ENCODE data around the gene ELMOD1.

Gene ELMOD1

DNA sequence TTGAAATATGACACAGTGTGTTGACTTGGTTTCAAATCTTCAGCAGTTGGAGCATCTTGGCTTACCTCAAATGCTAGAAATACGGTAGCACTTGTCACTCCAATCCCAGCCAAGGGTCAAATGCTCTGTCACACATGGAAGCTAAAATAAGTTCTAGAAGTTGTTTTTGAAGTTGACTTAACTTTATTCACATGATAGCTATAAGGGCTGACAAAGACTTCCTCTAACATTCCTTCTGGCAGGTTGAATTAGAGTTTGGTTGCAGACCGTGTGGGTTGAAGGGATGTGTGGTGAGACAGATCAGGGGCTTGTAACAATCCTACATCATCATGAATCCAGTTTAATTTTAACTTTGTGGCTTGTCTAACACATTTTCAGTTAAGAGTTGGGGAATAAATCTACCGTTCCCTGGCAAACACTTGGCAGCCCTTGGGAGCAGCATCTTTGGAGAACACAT is 116.3 kb downstream of the ELMOD1 start:
- Histone ChIP-seq H3K4me1 (no peaks in the 10 kb centered on the region), H3K4me3 (ENCODE audit: low read depth, low read length) (no peak overlapping the region), H3K27ac (no peak overlapping the region), H2AFZ (no peak overlapping the region), H3K27me3 (ENCODE audit: control insufficient read depth, insufficient read depth, low read length) (no peaks in the 10 kb centered on the region), H3K9me3 (ENCODE audit: control insufficient read depth, low read length) (no peaks in the 10 kb centered on the region), H3K36me3 (ENCODE audit: control insufficient read depth, insufficient read depth, low read length) (no peaks in the 10 kb centered on the region), H3K79me2 (no peaks in the 10 kb centered on the region), H3K9ac (no peak overlapping the region), H3K4me2 (ENCODE audit: low read length) (no peak overlapping the region)
- TF ChIP-seq, protein P1, sequence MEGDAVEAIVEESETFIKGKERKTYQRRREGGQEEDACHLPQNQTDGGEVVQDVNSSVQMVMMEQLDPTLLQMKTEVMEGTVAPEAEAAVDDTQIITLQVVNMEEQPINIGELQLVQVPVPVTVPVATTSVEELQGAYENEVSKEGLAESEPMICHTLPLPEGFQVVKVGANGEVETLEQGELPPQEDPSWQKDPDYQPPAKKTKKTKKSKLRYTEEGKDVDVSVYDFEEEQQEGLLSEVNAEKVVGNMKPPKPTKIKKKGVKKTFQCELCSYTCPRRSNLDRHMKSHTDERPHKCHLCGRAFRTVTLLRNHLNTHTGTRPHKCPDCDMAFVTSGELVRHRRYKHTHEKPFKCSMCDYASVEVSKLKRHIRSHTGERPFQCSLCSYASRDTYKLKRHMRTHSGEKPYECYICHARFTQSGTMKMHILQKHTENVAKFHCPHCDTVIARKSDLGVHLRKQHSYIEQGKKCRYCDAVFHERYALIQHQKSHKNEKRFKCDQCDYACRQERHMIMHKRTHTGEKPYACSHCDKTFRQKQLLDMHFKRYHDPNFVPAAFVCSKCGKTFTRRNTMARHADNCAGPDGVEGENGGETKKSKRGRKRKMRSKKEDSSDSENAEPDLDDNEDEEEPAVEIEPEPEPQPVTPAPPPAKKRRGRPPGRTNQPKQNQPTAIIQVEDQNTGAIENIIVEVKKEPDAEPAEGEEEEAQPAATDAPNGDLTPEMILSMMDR (IDR thresholded peaks at IDR 0.05), result no peak

DNA sequence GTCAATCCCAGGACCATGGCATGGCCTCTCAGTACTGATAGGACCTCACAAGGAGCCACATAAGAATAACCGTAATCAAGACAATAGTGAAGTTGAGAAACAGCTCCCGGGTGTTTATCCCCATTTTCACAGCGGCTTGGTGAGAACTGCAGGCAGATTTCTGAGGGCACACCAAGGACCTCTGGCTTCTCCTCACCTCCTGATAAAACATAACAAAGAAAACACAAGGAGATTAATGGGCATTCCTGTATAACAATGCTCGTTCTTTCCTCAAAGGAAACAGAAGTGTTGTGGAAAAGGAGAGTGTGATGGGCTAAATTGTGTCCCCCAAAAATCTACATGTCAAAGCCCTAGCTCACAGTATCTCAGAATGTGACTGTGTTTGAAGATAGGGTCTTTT is 116.9 kb downstream of the ELMOD1 start:
- Histone ChIP-seq H2AFZ (no peak overlapping the region), H3K79me2 (no peaks in the 10 kb centered on the region), H3K4me2 (ENCODE audit: low read length) (no peak overlapping the region), H3K27me3 (ENCODE audit: control insufficient read depth, insufficient read depth, low read length) (no peaks in the 10 kb centered on the region), H3K4me3 (ENCODE audit: low read depth, low read length) (no peak overlapping the region), H3K4me1 (no peaks in the 10 kb centered on the region), H3K9me3 (ENCODE audit: control insufficient read depth, low read length) (no peaks in the 10 kb centered on the region), H3K27ac (no peak overlapping the region), H3K9ac (no peak overlapping the region), H3K36me3 (ENCODE audit: control insufficient read depth, insufficient read depth, low read length) (no peaks in the 10 kb centered on the region)
- TF ChIP-seq, protein P1 (IDR thresholded peaks at IDR 0.05), result no peak

- Histone ChIP-seq H3K4me1 (no peaks in the 10 kb centered on the region), H3K79me2 (no peaks in the 10 kb centered on the region), H3K27me3 (ENCODE audit: control insufficient read depth, insufficient read depth, low read length) (no peaks in the 10 kb centered on the region), H2AFZ (no peak overlapping the region), H3K9me3 (ENCODE audit: control insufficient read depth, low read length) (no peaks in the 10 kb centered on the region), H3K27ac (no peak overlapping the region), H3K4me3 (ENCODE audit: low read depth, low read length) (no peak overlapping the region), H3K4me2 (ENCODE audit: low read length) (no peak overlapping the region), H3K9ac (no peak overlapping the region), H3K36me3 (ENCODE audit: control insufficient read depth, insufficient read depth, low read length) (no peaks in the 10 kb centered on the region)
- TF ChIP-seq, protein P1 (IDR thresholded peaks at IDR 0.05), result no peak
Observed at GRCh38 chr11:107708792-107709191, 117.8 kb downstream of the ELMOD1 start.

GRCh38 chr11:107710301-107710700 is 119.4 kb downstream of the ELMOD1 start:
- Histone ChIP-seq H3K27me3 (ENCODE audit: control insufficient read depth, insufficient read depth, low read length) (no peaks in the 10 kb centered on the region), H2AFZ (no peak overlapping the region), H3K4me2 (ENCODE audit: low read length) (no peak overlapping the region), H3K9ac (no peak overlapping the region), H3K36me3 (ENCODE audit: control insufficient read depth, insufficient read depth, low read length) (no peaks in the 10 kb centered on the region), H3K4me3 (ENCODE audit: low read depth, low read length) (no peak overlapping the region), H3K27ac (no peak overlapping the region), H3K9me3 (ENCODE audit: control insufficient read depth, low read length) (no peaks in the 10 kb centered on the region), H3K79me2 (no peaks in the 10 kb centered on the region), H3K4me1 (no peaks in the 10 kb centered on the region)
- TF ChIP-seq, protein P1 (IDR thresholded peaks at IDR 0.05), result no peak

All from parathyroid adenoma (tissue), 2 donors.